ENCODE measurements around the gene TMOD2.
"Not testable (repeated sequence)": the region's sequence is repeated elsewhere in the genome, so short reads cannot be mapped to it uniquely, and the experiment has no call there.

TMOD2 gene

GRCh38 chr15:51774916-51775315 is 23.5 kb downstream of the TMOD2 start:
- no peak for DNase-seq (ENCODE audit: low spot score)

- DNase-seq (ENCODE audit: low spot score) = peak; percentile 40
Observed at GRCh38 chr15:51775967-51776816, 24.8 kb downstream of the TMOD2 start.

GRCh38 chr15:51776952-51777569 is 25.7 kb downstream of the TMOD2 start:
- DNase-seq (ENCODE audit: low spot score) = peak; percentile 55

- no peak for DNase-seq (ENCODE audit: low spot score)
Observed at GRCh38 chr15:51780636-51781035, 29.2 kb downstream of the TMOD2 start.

GRCh38 chr15:51781506-51781905 is 30.1 kb downstream of the TMOD2 start:
- no peak for DNase-seq (ENCODE audit: low spot score)

GRCh38 chr15:51782357-51782896 is 31.0 kb downstream of the TMOD2 start:
- peak; percentile 24 for DNase-seq (ENCODE audit: low spot score)

- no peak for DNase-seq (ENCODE audit: low spot score)
Observed at GRCh38 chr15:51783967-51784366, 32.6 kb downstream of the TMOD2 start.

GRCh38 chr15:51787130-51787529 is 35.7 kb downstream of the TMOD2 start:
- DNase-seq (ENCODE audit: low spot score) = not testable (repeated sequence)

- not testable (repeated sequence) for DNase-seq (ENCODE audit: low spot score)
Observed at GRCh38 chr15:51792474-51792873, 41.1 kb downstream of the TMOD2 start.

GRCh38 chr15:51793521-51794305 is 42.3 kb downstream of the TMOD2 start:
- DNase-seq (ENCODE audit: low spot score) = no peak

- DNase-seq (ENCODE audit: low spot score) = no peak
Observed at GRCh38 chr15:51796847-51797401, 45.5 kb downstream of the TMOD2 start.

GRCh38 chr15:51798281-51798680 is 46.9 kb downstream of the TMOD2 start:
- DNase-seq (ENCODE audit: low spot score) = no peak

- no peak for DNase-seq (ENCODE audit: low spot score)
Observed at GRCh38 chr15:51799282-51800252, 48.2 kb downstream of the TMOD2 start.

- DNase-seq (ENCODE audit: low spot score) = no peak
Observed at GRCh38 chr15:51801391-51801835, 50.0 kb downstream of the TMOD2 start.

GRCh38 chr15:51802593-51802992 is 51.2 kb downstream of the TMOD2 start:
- DNase-seq (ENCODE audit: low spot score) = no peak

GRCh38 chr15:51803965-51804364 is 52.6 kb downstream of the TMOD2 start:
- no peak for DNase-seq (ENCODE audit: low spot score)

GRCh38 chr15:51806123-51806522 is 54.7 kb downstream of the TMOD2 start:
- no peak for DNase-seq (ENCODE audit: low spot score)

GRCh38 chr15:51809457-51809856 is 58.1 kb downstream of the TMOD2 start:
- no peak for DNase-seq (ENCODE audit: low spot score)

- no peak for DNase-seq (ENCODE audit: low spot score)
Observed at GRCh38 chr15:51812598-51812997, 61.2 kb downstream of the TMOD2 start.

GRCh38 chr15:51814606-51815005 is 63.2 kb downstream of the TMOD2 start:
- DNase-seq (ENCODE audit: low spot score) = no peak

- no peak for DNase-seq (ENCODE audit: low spot score)
Observed at GRCh38 chr15:51816611-51817010, 65.2 kb downstream of the TMOD2 start.

Data from HuH-7.5 (cell line).